K562 (cell line): ENCODE results near the gene RBMX. TPM values are rescaled to one million over a fixed set of nuclear protein-coding genes. Genes with fewer than 3 reads are reported as not detected.
A peak's percentile ranks its signal among the peaks of the same experiment; 100 is the strongest.
"Not testable (repeated sequence)": the region's sequence is repeated elsewhere in the genome, so short reads cannot be mapped to it uniquely, and the experiment has no call there.

Experiments
- ATAC-seq: fragments of 200-7000 bp; cut with Tn5 transposase; 3 replicates; pipeline ENCODE4 v1.9.1; 2020; ENCODE audit warnings: moderate library complexity
- BruUV-seq: library from RNA; stranded (reverse); fragments of 400-500 nt; replicated peaks from 2 replicates; lab custom pipeline; 2021; lab: Mats Ljungman, UMichigan
- CTCF ChIA-PET: fragments of 300-600 bp; formaldehyde crosslinking; extraction: SDS; loops from one replicate; lab custom pipeline; 2021; ENCODE audit warnings: low intra/inter-chr PET ratio; lab: Yijun Ruan, JAX
- POLR2A ChIA-PET: fragments of 300-600, 350-650 bp; sonication (Branson Sonifier 250); formaldehyde crosslinking; extraction: SDS; loops from one replicate; lab custom pipeline; 2021; ENCODE audit warnings: antibody characterized with exemption, inconsistent platforms; lab: Yijun Ruan, JAX
- DNase-seq, 4 experiments: peaks; one replicate each; pipeline versions ENCODE4 v3.0.0 to v3.0.0-alpha.2; 2011 to 2018; ENCODE audit warnings: low spot score in 3 of 4, mixed read lengths in 3 of 4; ENCODE audit errors: extremely low read depth in 1 of 4
- FAIRE-seq: peaks from 2 replicates; lab custom pipeline; 2011; peaks lifted over from hg19 to GRCh38; lab: Jason Lieb, UNC
- H2AFZ ChIP-seq: 2 replicates; pipeline ENCODE4 v1.6.0; 2011; ENCODE audit warnings: low read depth, low read length, control low read depth, inconsistent platforms
- H3K27ac ChIP-seq: fragments of 200-600 bp; 3 replicates; pipeline ENCODE4 v1.8.0; 2011; ENCODE audit warnings: low read depth, mild to moderate bottlenecking, control low read depth, inconsistent platforms, low read length, moderate library complexity, mixed read lengths; ENCODE audit errors: extremely low read depth
- H3K27me3 ChIP-seq, 2 experiments: fragments of 300-600 bp in 1 of 2; 2 replicates in 1 of 2; 3 replicates in 1 of 2; pipeline versions ENCODE4 v1.6.0 to v1.8.0; 2011; ENCODE audit warnings: inconsistent platforms in 2 of 2, low read length in 2 of 2, mild to moderate bottlenecking in 1 of 2, mixed read lengths in 1 of 2, moderate library complexity in 1 of 2; ENCODE audit not compliant: control insufficient read depth in 2 of 2, insufficient read depth in 2 of 2
- H3K36me3 ChIP-seq: fragments of 300-600 bp; 3 replicates; pipeline ENCODE4 v1.8.0; 2011; ENCODE audit warnings: mild to moderate bottlenecking, low read length, inconsistent platforms; ENCODE audit not compliant: control insufficient read depth, insufficient read depth
- H3K4me1 ChIP-seq, 2 experiments: fragments of 200-600 bp in 1 of 2; replicated peaks in 1 of 2; 2 replicates in 1 of 2; 3 replicates in 1 of 2; pipeline versions ENCODE4 v1.5.1 to v1.8.0; 2011; ENCODE audit warnings: inconsistent platforms in 2 of 2, low read length in 2 of 2, mild to moderate bottlenecking in 1 of 2, mixed read lengths in 1 of 2, moderate library complexity in 1 of 2; ENCODE audit not compliant: control insufficient read depth in 2 of 2, insufficient read depth in 2 of 2
- H3K4me2 ChIP-seq: 2 replicates; pipeline ENCODE4 v1.6.1; 2011; ENCODE audit warnings: low read length, control low read depth, inconsistent platforms, mixed read lengths; ENCODE audit not compliant: insufficient read depth
- H3K4me3 ChIP-seq: fragments of 200-600 bp; sonication (generic), shearing (Covaris generic); 2 replicates; pipeline ENCODE4 v1.5.1; 2016; ENCODE audit warnings: control low read depth, inconsistent platforms
- H3K79me2 ChIP-seq: fragments of 200-600 bp; 3 replicates; pipeline ENCODE4 v1.8.0; 2011; ENCODE audit warnings: low read length, inconsistent platforms; ENCODE audit not compliant: control insufficient read depth, insufficient read depth
- H3K9ac ChIP-seq, 2 experiments: 2 replicates each; pipeline versions ENCODE4 v1.6.0 to v1.6.1; 2011; ENCODE audit warnings: low read depth in 2 of 2, low read length in 2 of 2, control low read depth in 1 of 2, inconsistent platforms in 1 of 2, mild to moderate bottlenecking in 1 of 2, mixed read lengths in 1 of 2; ENCODE audit not compliant: insufficient read depth in 1 of 2
- H3K9me1 ChIP-seq: one replicate; pipeline ENCODE4 v1.6.0; 2011; ENCODE audit warnings: inconsistent platforms, mild to moderate bottlenecking, low read length, moderate library complexity; ENCODE audit not compliant: control insufficient read depth, insufficient read depth
- H3K9me3 ChIP-seq: replicated peaks from 2 replicates; pipeline ENCODE4 v1.5.1; 2011; ENCODE audit warnings: low read depth, low read length, inconsistent platforms; ENCODE audit not compliant: control insufficient read depth, insufficient read depth
- H4K20me1 ChIP-seq: replicated peaks from 2 replicates; pipeline ENCODE4 v1.6.1; 2011; ENCODE audit warnings: low read length, inconsistent platforms, mixed read lengths; ENCODE audit not compliant: control insufficient read depth, insufficient read depth
- PHB2 ChIP-seq: fragments of 450-650 bp; IDR thresholded peaks from 2 replicates; pipeline ENCODE4 v1.6.1; 2017; ENCODE audit warnings: low read depth
- POLR2AphosphoS5 ChIP-seq: IDR thresholded peaks from 2 replicates; pipeline ENCODE4 v1.6.1; 2011; ENCODE audit warnings: mild to moderate bottlenecking, low read depth, low read length, moderate library complexity; ENCODE audit not compliant: control insufficient read depth, insufficient read depth
- WGBS: fragments of 100-300 bp; shearing (Covaris generic); methylation state at CpG from one replicate; pipeline ENCODE4 v1.1.6; 2016; ENCODE audit warnings: low coverage, mixed read lengths; ENCODE audit not compliant: insufficient coverage; ENCODE audit errors: missing lambda C conversion rate; 5-methylcytosine and 5-hydroxymethylcytosine counted together
- in situ Hi-C: fragments of 300-500 bp; cut with MboI; formaldehyde crosslinking; loops from 4 replicates; pipeline ENCODE4 v1.15.0; 2018; ENCODE audit warnings: inconsistent platforms, mixed read lengths
- intact Hi-C: fragments of 100-400 bp; cut with micrococcal nuclease; formaldehyde crosslinking; loops from 2 replicates; pipeline ENCODE4 v1.14.2; 2022
- polyA plus RNA-seq, 8 experiments: library from polyadenylated mRNA; depleted of rRNA in 4 of 8; stranded (reverse) in 5 of 8; unstranded in 3 of 8; fragments of >200 nt; fragmentation: Nextera tagmentation in 2 of 8; fragmentation: Illumina TruSeq in 1 of 8; extraction: Ambion mirVana in 2 of 8; extraction: Trizol in 1 of 8; gene quantifications; 2 replicates each; pipeline versions ENCODE4 v1.2.1 to v1.2.3, GENCODE V29; 2011 to 2014; ENCODE audit warnings: inconsistent platforms in 1 of 8, missing spikeins in 1 of 8
- total RNA-seq, 7 experiments: library from RNA; depleted of rRNA in 6 of 7; stranded (reverse); fragments of >200 nt in 6 of 7; fragmentation: Illumina TruSeq in 2 of 7; extraction: Trizol in 2 of 7; gene quantifications; 2 replicates each; pipeline versions ENCODE4 v1.2.1 to v1.2.3, GENCODE V29; 2011 to 2021; ENCODE audit warnings: low replicate concordance in 1 of 7
- TF ChIP-seq, protein P1 (sequence below): IDR thresholded peaks from 2 replicates; pipeline ENCODE4 v1.6.1; 2016; ENCODE audit warnings: missing genetic modification characterization, missing compliant biosample characterization

Gene RBMX
- total and polyA plus RNA-seq, 9 of the 15 experiments (the other 6 are each of a cell fraction or from before 2014, with no cell fraction given), result 405 to 671 (median 540) TPM

DNA sequence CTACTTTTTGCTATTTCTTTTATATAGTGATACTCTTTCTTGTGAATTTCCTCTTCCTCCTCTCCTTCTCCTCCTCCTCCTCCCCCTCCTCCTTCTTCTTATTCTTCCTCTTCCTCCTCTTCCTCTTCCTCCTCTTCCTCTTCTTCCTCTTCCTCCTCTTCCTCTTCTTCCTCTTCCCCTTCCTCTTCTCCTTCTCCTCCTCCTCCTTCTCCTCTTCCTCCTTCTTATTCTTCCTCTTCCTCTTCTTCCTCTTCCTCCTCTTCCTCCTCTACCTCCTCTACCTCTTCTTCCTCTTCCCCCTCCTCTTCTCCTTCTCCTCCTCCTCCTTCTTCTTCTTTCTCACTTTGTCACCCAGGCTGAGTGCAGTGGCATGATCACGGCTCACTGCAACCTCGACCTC, 36.3 kb upstream of the RBMX start (continued):
- TF ChIP-seq POLR2AphosphoS5, result no peak
- TF ChIP-seq, all 486 proteins: peak for 5

DNA sequence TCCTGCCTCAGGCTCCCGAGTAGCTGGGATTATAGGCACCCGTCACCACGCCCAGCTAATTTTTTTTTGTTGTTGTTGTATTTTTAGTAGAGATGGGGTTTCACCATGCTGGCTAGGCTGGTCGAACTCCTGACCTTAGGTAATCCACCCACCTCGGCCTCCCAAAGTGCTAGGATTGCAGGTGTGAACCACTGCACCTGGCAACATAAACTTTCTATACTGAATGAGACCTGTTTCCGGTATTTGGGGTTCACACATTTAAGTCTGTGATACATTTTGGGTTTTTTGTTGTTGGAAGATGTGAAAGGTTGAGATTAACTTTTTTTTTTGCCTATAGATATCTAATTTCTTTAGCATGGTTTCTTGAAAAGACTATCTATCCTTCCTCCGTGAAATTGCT, 31.1 kb upstream of the RBMX start:
- CTCF ChIA-PET, POLR2A ChIA-PET: not testable (repeated sequence)

More for the DNA sequence above, 31.1 kb upstream of the RBMX start:
- H3K9ac ChIP-seq, result peak overlapping the region in 1 of 2 experiments; percentile 36; a peak in 2 of 4 replicates
- BruUV-seq, FAIRE-seq, H2AFZ ChIP-seq, H3K27me3 ChIP-seq, in situ Hi-C loops, ATAC-seq, H3K9me3 ChIP-seq, H3K9me1 ChIP-seq, H3K27ac ChIP-seq, H3K36me3 ChIP-seq, DNase-seq, H4K20me1 ChIP-seq: not testable (repeated sequence)
- peak overlapping the region; percentile 60 for H3K4me2 ChIP-seq
- intact Hi-C loops, result loop anchor here (5.0 kb wide), 1 partner anchor 199 kb away; no protein-coding TSS in a partner anchor
- TF ChIP-seq PHB2, result 0 out of 2 replicates have a peak, but pooled peaks have one; percentile 2
- TF ChIP-seq, protein P1, sequence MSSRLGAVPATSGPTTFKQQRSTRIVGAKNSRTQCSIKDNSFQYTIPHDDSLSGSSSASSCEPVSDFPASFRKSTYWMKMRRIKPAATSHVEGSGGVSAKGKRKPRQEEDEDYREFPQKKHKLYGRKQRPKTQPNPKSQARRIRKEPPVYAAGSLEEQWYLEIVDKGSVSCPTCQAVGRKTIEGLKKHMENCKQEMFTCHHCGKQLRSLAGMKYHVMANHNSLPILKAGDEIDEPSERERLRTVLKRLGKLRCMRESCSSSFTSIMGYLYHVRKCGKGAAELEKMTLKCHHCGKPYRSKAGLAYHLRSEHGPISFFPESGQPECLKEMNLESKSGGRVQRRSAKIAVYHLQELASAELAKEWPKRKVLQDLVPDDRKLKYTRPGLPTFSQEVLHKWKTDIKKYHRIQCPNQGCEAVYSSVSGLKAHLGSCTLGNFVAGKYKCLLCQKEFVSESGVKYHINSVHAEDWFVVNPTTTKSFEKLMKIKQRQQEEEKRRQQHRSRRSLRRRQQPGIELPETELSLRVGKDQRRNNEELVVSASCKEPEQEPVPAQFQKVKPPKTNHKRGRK, result 0 out of 2 replicates have a peak, but pooled peaks have one; percentile 34
- 16% methylated on average over 7 of the region's 7 CpGs for WGBS
- H3K4me3 ChIP-seq, result peak overlapping the region; percentile 58
- peaks cover 12% of the 10 kb centered on the region in 2 experiments for H3K4me1 ChIP-seq
- peaks cover 38% of the 10 kb centered on the region for H3K79me2 ChIP-seq
